HCT116 (cell line): ENCODE results near the gene OSBPL1A.
A peak's percentile ranks its signal among the peaks of the same experiment; 100 is the strongest.

ENCODE experiments used
- CEBPB ChIP-seq: IDR thresholded peaks from 2 replicates; pipeline ENCODE4 v1.6.1; 2012; ENCODE audit warnings: low read depth
- EZH2phosphoT487 ChIP-seq: fragments of 200-600 bp; IDR thresholded peaks from 2 replicates; pipeline ENCODE4 v1.6.1; 2018; ENCODE audit warnings: antibody characterized with exemption, borderline replicate concordance
- POLR2A ChIP-seq: IDR thresholded peaks from 2 replicates; pipeline ENCODE4 v1.7.0; 2011; ENCODE audit warnings: borderline replicate concordance; ENCODE audit not compliant: insufficient read depth, insufficient read length; ENCODE audit errors: extremely low read depth
- POLR2AphosphoS5 ChIP-seq: IDR thresholded peaks from 2 replicates; pipeline ENCODE4 v1.6.1; 2011; ENCODE audit warnings: mild to moderate bottlenecking, low read depth, low read length, moderate library complexity
- YY1 ChIP-seq: IDR thresholded peaks from 2 replicates; pipeline ENCODE4 v1.6.1; 2011; ENCODE audit warnings: low read length, low read depth, moderate library complexity, mild to moderate bottlenecking; ENCODE audit not compliant: insufficient replicate concordance; ENCODE audit errors: extremely low read depth
- ZNF274 ChIP-seq: fragments of 200-500 bp; sonication (Bioruptor generic); IDR thresholded peaks from 2 replicates; pipeline ENCODE4 v1.6.1; 2014; ENCODE audit warnings: mild to moderate bottlenecking, low read depth, low read length, inconsistent platforms
- TF ChIP-seq, protein P1 (sequence below), 3 experiments: fragments of 200-600 bp in 1 of 3; sonication (generic) in 1 of 3; IDR thresholded peaks in 2 of 3; conservative IDR thresholded peaks in 1 of 3; 2 replicates each; pipeline ENCODE4 v1.5.1; 2012 to 2017; ENCODE audit warnings: low read depth in 2 of 3, low read length in 2 of 3, antibody characterized with exemption in 1 of 3, borderline replicate concordance in 1 of 3, control low read depth in 1 of 3, mild to moderate bottlenecking in 1 of 3, mixed read lengths in 1 of 3, mixed run types in 1 of 3, moderate library complexity in 1 of 3; ENCODE audit not compliant: insufficient read depth in 1 of 3
- TF ChIP-seq, protein P2 (sequence below): IDR thresholded peaks from 2 replicates; pipeline ENCODE4 v1.6.1; 2012; ENCODE audit warnings: low read depth
- TF ChIP-seq, protein P3 (sequence below): IDR thresholded peaks from 2 replicates; pipeline ENCODE4 v1.6.1; 2011; ENCODE audit warnings: mild to moderate bottlenecking, low read length, moderate library complexity; ENCODE audit not compliant: insufficient replicate concordance; ENCODE audit errors: extremely low read depth

DNA sequence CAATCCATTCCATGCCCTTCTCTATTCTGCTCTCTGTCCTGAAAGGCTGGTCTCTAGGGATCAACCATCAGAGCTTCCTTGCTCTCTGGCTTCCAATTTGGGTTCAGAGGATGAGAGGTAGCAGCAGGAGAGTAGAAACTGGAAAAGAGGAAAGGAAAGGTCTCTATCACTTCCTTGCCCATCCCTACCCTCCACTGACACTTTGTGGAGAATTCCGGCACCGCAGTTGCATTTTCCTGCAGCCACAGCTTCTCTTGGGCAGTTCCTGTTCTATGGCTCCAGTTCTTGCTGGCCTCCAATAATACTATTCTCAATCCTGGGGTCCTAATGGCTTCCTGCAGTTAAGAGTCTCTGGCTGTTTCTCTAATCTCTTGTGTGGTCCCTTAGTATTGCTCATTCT lies 15.5 kb upstream of the OSBPL1A start:
- TF ChIP-seq POLR2A (no peak), ZNF274 (no peak), POLR2AphosphoS5 (no peak), EZH2phosphoT487 (no peak), CEBPB (no peak), YY1 (no peak)
- TF ChIP-seq, protein P1, sequence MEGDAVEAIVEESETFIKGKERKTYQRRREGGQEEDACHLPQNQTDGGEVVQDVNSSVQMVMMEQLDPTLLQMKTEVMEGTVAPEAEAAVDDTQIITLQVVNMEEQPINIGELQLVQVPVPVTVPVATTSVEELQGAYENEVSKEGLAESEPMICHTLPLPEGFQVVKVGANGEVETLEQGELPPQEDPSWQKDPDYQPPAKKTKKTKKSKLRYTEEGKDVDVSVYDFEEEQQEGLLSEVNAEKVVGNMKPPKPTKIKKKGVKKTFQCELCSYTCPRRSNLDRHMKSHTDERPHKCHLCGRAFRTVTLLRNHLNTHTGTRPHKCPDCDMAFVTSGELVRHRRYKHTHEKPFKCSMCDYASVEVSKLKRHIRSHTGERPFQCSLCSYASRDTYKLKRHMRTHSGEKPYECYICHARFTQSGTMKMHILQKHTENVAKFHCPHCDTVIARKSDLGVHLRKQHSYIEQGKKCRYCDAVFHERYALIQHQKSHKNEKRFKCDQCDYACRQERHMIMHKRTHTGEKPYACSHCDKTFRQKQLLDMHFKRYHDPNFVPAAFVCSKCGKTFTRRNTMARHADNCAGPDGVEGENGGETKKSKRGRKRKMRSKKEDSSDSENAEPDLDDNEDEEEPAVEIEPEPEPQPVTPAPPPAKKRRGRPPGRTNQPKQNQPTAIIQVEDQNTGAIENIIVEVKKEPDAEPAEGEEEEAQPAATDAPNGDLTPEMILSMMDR (IDR thresholded peaks at IDR 0.05 in 2 of 3, conservative IDR thresholded peaks at IDR 0.05 in 1 of 3; ENCODE audit: borderline replicate concordance in 1 of 3, insufficient read depth in 1 of 3, low read depth in 2 of 3, low read length in 2 of 3) = peak; percentile 12 to 39 (median 18); a peak in 2 of 6 replicates
- TF ChIP-seq, protein P2, sequence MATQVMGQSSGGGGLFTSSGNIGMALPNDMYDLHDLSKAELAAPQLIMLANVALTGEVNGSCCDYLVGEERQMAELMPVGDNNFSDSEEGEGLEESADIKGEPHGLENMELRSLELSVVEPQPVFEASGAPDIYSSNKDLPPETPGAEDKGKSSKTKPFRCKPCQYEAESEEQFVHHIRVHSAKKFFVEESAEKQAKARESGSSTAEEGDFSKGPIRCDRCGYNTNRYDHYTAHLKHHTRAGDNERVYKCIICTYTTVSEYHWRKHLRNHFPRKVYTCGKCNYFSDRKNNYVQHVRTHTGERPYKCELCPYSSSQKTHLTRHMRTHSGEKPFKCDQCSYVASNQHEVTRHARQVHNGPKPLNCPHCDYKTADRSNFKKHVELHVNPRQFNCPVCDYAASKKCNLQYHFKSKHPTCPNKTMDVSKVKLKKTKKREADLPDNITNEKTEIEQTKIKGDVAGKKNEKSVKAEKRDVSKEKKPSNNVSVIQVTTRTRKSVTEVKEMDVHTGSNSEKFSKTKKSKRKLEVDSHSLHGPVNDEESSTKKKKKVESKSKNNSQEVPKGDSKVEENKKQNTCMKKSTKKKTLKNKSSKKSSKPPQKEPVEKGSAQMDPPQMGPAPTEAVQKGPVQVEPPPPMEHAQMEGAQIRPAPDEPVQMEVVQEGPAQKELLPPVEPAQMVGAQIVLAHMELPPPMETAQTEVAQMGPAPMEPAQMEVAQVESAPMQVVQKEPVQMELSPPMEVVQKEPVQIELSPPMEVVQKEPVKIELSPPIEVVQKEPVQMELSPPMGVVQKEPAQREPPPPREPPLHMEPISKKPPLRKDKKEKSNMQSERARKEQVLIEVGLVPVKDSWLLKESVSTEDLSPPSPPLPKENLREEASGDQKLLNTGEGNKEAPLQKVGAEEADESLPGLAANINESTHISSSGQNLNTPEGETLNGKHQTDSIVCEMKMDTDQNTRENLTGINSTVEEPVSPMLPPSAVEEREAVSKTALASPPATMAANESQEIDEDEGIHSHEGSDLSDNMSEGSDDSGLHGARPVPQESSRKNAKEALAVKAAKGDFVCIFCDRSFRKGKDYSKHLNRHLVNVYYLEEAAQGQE = no peak
- TF ChIP-seq, protein P3, sequence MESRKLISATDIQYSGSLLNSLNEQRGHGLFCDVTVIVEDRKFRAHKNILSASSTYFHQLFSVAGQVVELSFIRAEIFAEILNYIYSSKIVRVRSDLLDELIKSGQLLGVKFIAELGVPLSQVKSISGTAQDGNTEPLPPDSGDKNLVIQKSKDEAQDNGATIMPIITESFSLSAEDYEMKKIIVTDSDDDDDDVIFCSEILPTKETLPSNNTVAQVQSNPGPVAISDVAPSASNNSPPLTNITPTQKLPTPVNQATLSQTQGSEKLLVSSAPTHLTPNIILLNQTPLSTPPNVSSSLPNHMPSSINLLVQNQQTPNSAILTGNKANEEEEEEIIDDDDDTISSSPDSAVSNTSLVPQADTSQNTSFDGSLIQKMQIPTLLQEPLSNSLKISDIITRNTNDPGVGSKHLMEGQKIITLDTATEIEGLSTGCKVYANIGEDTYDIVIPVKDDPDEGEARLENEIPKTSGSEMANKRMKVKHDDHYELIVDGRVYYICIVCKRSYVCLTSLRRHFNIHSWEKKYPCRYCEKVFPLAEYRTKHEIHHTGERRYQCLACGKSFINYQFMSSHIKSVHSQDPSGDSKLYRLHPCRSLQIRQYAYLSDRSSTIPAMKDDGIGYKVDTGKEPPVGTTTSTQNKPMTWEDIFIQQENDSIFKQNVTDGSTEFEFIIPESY = no peak
